ENCODE measurements around the gene PAK4.

Gene PAK4

GRCh38 chr19:39205449-39205764, 79.8 kb downstream of the PAK4 start:
- TF ChIP-seq USF1 (IDR thresholded peaks at IDR 0.05) (no peak), NFIC (IDR thresholded peaks at IDR 0.05) (no peak), TEAD4 (IDR thresholded peaks at IDR 0.05) (no peak), EP300 (IDR thresholded peaks at IDR 0.05; ENCODE audit: borderline replicate concordance) (no peak), CREB1 (IDR thresholded peaks at IDR 0.05; ENCODE audit: low read depth) (no peak), TAF1 (IDR thresholded peaks at IDR 0.05; ENCODE audit: low read depth) (no peak), CEBPB (IDR thresholded peaks at IDR 0.05) (no peak), TCF12 (IDR thresholded peaks at IDR 0.05; ENCODE audit: low read depth) (no peak), ZBTB7A (IDR thresholded peaks at IDR 0.05; ENCODE audit: low read depth) (no peak), RAD21 (IDR thresholded peaks at IDR 0.05; ENCODE audit: low read depth) (no peak), EGR1 (IDR thresholded peaks at IDR 0.05) (no peak), FOXM1 (IDR thresholded peaks at IDR 0.05; ENCODE audit: borderline replicate concordance, low read depth) (no peak), YY1 (IDR thresholded peaks at IDR 0.05; ENCODE audit: low read depth) (no peak)
- TF ChIP-seq, protein P1, sequence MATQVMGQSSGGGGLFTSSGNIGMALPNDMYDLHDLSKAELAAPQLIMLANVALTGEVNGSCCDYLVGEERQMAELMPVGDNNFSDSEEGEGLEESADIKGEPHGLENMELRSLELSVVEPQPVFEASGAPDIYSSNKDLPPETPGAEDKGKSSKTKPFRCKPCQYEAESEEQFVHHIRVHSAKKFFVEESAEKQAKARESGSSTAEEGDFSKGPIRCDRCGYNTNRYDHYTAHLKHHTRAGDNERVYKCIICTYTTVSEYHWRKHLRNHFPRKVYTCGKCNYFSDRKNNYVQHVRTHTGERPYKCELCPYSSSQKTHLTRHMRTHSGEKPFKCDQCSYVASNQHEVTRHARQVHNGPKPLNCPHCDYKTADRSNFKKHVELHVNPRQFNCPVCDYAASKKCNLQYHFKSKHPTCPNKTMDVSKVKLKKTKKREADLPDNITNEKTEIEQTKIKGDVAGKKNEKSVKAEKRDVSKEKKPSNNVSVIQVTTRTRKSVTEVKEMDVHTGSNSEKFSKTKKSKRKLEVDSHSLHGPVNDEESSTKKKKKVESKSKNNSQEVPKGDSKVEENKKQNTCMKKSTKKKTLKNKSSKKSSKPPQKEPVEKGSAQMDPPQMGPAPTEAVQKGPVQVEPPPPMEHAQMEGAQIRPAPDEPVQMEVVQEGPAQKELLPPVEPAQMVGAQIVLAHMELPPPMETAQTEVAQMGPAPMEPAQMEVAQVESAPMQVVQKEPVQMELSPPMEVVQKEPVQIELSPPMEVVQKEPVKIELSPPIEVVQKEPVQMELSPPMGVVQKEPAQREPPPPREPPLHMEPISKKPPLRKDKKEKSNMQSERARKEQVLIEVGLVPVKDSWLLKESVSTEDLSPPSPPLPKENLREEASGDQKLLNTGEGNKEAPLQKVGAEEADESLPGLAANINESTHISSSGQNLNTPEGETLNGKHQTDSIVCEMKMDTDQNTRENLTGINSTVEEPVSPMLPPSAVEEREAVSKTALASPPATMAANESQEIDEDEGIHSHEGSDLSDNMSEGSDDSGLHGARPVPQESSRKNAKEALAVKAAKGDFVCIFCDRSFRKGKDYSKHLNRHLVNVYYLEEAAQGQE (IDR thresholded peaks at IDR 0.05; ENCODE audit: low read depth): no peak
- TF ChIP-seq, protein P2, sequence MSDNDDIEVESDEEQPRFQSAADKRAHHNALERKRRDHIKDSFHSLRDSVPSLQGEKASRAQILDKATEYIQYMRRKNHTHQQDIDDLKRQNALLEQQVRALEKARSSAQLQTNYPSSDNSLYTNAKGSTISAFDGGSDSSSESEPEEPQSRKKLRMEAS (IDR thresholded peaks at IDR 0.05): no peak

- TF ChIP-seq, protein P1 (IDR thresholded peaks at IDR 0.05; ENCODE audit: low read depth): no peak
- TF ChIP-seq TCF12 (IDR thresholded peaks at IDR 0.05; ENCODE audit: low read depth): no peak
- no peak for TF ChIP-seq FOXM1 (IDR thresholded peaks at IDR 0.05; ENCODE audit: borderline replicate concordance, low read depth)
- no peak for TF ChIP-seq RAD21 (IDR thresholded peaks at IDR 0.05; ENCODE audit: low read depth)
- no peak for TF ChIP-seq YY1 (IDR thresholded peaks at IDR 0.05; ENCODE audit: low read depth)
- TF ChIP-seq, protein P2 (IDR thresholded peaks at IDR 0.05): no peak
- TF ChIP-seq ZBTB7A (IDR thresholded peaks at IDR 0.05; ENCODE audit: low read depth): no peak
- no peak for TF ChIP-seq USF1 (IDR thresholded peaks at IDR 0.05)
- TF ChIP-seq CEBPB (IDR thresholded peaks at IDR 0.05): no peak
- TF ChIP-seq EP300 (IDR thresholded peaks at IDR 0.05; ENCODE audit: borderline replicate concordance): no peak
- no peak for TF ChIP-seq NFIC (IDR thresholded peaks at IDR 0.05)
- no peak for TF ChIP-seq TAF1 (IDR thresholded peaks at IDR 0.05; ENCODE audit: low read depth)
- TF ChIP-seq EGR1 (IDR thresholded peaks at IDR 0.05): no peak
- no peak for TF ChIP-seq TEAD4 (IDR thresholded peaks at IDR 0.05)
- TF ChIP-seq CREB1 (IDR thresholded peaks at IDR 0.05; ENCODE audit: low read depth): no peak
Measured at GRCh38 chr19:39206122-39206521, 80.5 kb downstream of the PAK4 start.

DNA sequence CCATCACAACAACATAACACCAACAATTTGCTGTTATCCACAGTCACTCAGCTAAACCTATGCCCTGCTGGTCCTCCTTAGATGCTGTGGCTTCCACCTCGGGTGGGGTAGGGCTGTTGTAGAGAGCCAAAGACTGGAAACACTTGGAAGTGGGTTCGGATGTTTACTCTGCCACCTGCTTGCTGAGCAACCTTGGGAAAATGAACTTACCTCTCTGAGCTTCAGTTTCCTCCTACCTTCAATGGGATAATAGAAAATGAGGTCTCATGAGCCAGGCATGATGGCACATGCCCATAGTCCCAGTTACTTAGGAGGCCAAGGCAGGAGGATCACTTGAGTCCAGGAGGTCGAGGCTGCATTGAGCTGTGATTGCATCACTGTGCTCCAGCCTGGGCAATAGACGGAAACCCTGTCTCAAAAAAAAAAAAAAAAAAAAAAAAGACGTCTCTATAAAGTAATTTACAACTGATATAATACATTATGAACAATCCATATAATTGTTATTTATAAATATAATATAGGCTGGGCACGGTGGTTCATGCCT, 81.8 kb downstream of the PAK4 start:
- TF ChIP-seq NFIC (IDR thresholded peaks at IDR 0.05) (no peak), TEAD4 (IDR thresholded peaks at IDR 0.05) (no peak), USF1 (IDR thresholded peaks at IDR 0.05) (no peak), TAF1 (IDR thresholded peaks at IDR 0.05; ENCODE audit: low read depth) (no peak), TCF12 (IDR thresholded peaks at IDR 0.05; ENCODE audit: low read depth) (no peak), FOXM1 (IDR thresholded peaks at IDR 0.05; ENCODE audit: borderline replicate concordance, low read depth) (no peak), RAD21 (IDR thresholded peaks at IDR 0.05; ENCODE audit: low read depth) (no peak), CEBPB (IDR thresholded peaks at IDR 0.05) (no peak), YY1 (IDR thresholded peaks at IDR 0.05; ENCODE audit: low read depth) (no peak), EGR1 (IDR thresholded peaks at IDR 0.05) (no peak), CREB1 (IDR thresholded peaks at IDR 0.05; ENCODE audit: low read depth) (no peak), EP300 (IDR thresholded peaks at IDR 0.05; ENCODE audit: borderline replicate concordance) (no peak), ZBTB7A (IDR thresholded peaks at IDR 0.05; ENCODE audit: low read depth) (no peak)
- TF ChIP-seq, protein P1 (IDR thresholded peaks at IDR 0.05; ENCODE audit: low read depth): no peak
- TF ChIP-seq, protein P2 (IDR thresholded peaks at IDR 0.05): no peak
